Endothelial cell of umbilical vein (primary cell): Measurements from ENCODE around the gene NPTX2. TPM values are rescaled to one million over a fixed set of nuclear protein-coding genes. Genes with fewer than 3 reads are reported as not detected.

Experiments used
- BruUV-seq: library from RNA; stranded (reverse); fragments of 400-500 nt; replicated peaks from 2 replicates; lab custom pipeline; 2021; lab: Mats Ljungman, UMichigan
- CTCF ChIA-PET: fragments of 300-600, 350-600 bp; sonication (Branson Sonifier 250); formaldehyde crosslinking; loops from one replicate; lab custom pipeline; 2021; ENCODE audit warnings: antibody characterized with exemption, inconsistent platforms; lab: Charles Lee
- POLR2A ChIA-PET: fragments of 300-600, 350-600 bp; sonication (Branson Sonifier 250); formaldehyde crosslinking; loops from one replicate; lab custom pipeline; 2021; ENCODE audit warnings: antibody characterized with exemption, inconsistent platforms; lab: Charles Lee
- DNase-seq: peaks from one replicate; pipeline ENCODE4 v3.0.0-alpha.2; 2011; ENCODE audit warnings: low read depth, low spot score
- FAIRE-seq: peaks from 2 replicates; lab custom pipeline; 2011; peaks lifted over from hg19 to GRCh38; lab: Jason Lieb, UNC
- H2AFZ ChIP-seq: 2 replicates; pipeline ENCODE4 v1.6.0; 2012; ENCODE audit warnings: low read depth, low read length, control low read depth, inconsistent platforms
- H3K27ac ChIP-seq: 2 replicates; pipeline ENCODE4 v1.5.1; 2011; ENCODE audit warnings: low read depth, mild to moderate bottlenecking, control low read depth, low read length, moderate library complexity; ENCODE audit not compliant: insufficient read depth
- H3K27me3 ChIP-seq, 2 experiments: 2 replicates each; pipeline versions ENCODE4 v1.6.0 to v1.6.1; 2011; ENCODE audit warnings: low read length in 2 of 2, mixed read lengths in 1 of 2; ENCODE audit not compliant: control insufficient read depth in 2 of 2, insufficient read depth in 2 of 2
- H3K36me3 ChIP-seq, 2 experiments: 2 replicates in 1 of 2; 3 replicates in 1 of 2; pipeline ENCODE4 v1.5.1; 2011; ENCODE audit warnings: low read length in 2 of 2, mild to moderate bottlenecking in 1 of 2, moderate library complexity in 1 of 2; ENCODE audit not compliant: control insufficient read depth in 2 of 2, insufficient read depth in 2 of 2; ENCODE audit errors: extremely low read depth in 1 of 2
- H3K4me1 ChIP-seq: 3 replicates; pipeline ENCODE4 v1.5.1; 2011; ENCODE audit warnings: mild to moderate bottlenecking, low read length; ENCODE audit not compliant: control insufficient read depth, insufficient read depth; ENCODE audit errors: extremely low read depth
- H3K4me2 ChIP-seq: 2 replicates; pipeline ENCODE4 v1.6.1; 2011; ENCODE audit warnings: low read length, control low read depth, mixed read lengths; ENCODE audit not compliant: insufficient read depth
- H3K4me3 ChIP-seq, 3 experiments: fragments of 200-600 bp in 1 of 3; sonication (generic), shearing (Covaris generic) in 1 of 3; replicated peaks in 1 of 3; 2 replicates each; pipeline ENCODE4 v1.5.1; 2011 to 2016; ENCODE audit warnings: control low read depth in 3 of 3, low read length in 3 of 3, mild to moderate bottlenecking in 2 of 3, inconsistent platforms in 1 of 3, low read depth in 1 of 3, moderate library complexity in 1 of 3; ENCODE audit not compliant: insufficient read depth in 1 of 3
- H3K79me2 ChIP-seq: 2 replicates; pipeline ENCODE4 v1.6.0; 2012; ENCODE audit warnings: low read length, inconsistent platforms; ENCODE audit not compliant: control insufficient read depth, insufficient read depth
- H3K9ac ChIP-seq: replicated peaks from 2 replicates; pipeline ENCODE3; 2011; ENCODE audit warnings: low read length, control low read depth; ENCODE audit not compliant: insufficient read depth; ENCODE audit errors: extremely low read depth
- H3K9me1 ChIP-seq: replicated peaks from 3 replicates; pipeline ENCODE4 v1.6.0; 2011; ENCODE audit warnings: mild to moderate bottlenecking, low read length; ENCODE audit not compliant: control insufficient read depth, insufficient read depth; ENCODE audit errors: extremely low read depth
- H3K9me3 ChIP-seq: replicated peaks from 2 replicates; pipeline ENCODE4 v1.5.1; 2012; ENCODE audit warnings: low read length, inconsistent platforms; ENCODE audit not compliant: control insufficient read depth, insufficient read depth
- H4K20me1 ChIP-seq: replicated peaks from 2 replicates; pipeline ENCODE3; 2011; ENCODE audit warnings: mild to moderate bottlenecking, low read length; ENCODE audit not compliant: control insufficient read depth, insufficient read depth; ENCODE audit errors: extremely low read depth
- CTCF ChIP-seq, 2 donors: IDR thresholded peaks; 1 replicate in 1 of 2; 2 replicates in 1 of 2; pipeline ENCODE4 v1.5.1; 2011; ENCODE audit warnings: low read length in 2 of 2, mild to moderate bottlenecking in 2 of 2, moderate library complexity in 2 of 2, control low read depth in 1 of 2, inconsistent platforms in 1 of 2, low read depth in 1 of 2; ENCODE audit not compliant: insufficient read depth in 1 of 2; ENCODE audit errors: extremely low read depth in 1 of 2
- EZH2 ChIP-seq: IDR thresholded peaks from 2 replicates; pipeline ENCODE4 v1.6.1; 2012; ENCODE audit warnings: borderline replicate concordance, low read depth, mild to moderate bottlenecking, moderate library complexity, low read length, inconsistent platforms; ENCODE audit not compliant: severe bottlenecking
- FOS ChIP-seq: IDR thresholded peaks from 2 replicates; pipeline ENCODE4 v1.6.1; 2011; ENCODE audit warnings: mild to moderate bottlenecking, low read length, moderate library complexity, borderline replicate concordance; ENCODE audit not compliant: insufficient read depth
- GATA2 ChIP-seq: IDR thresholded peaks from 2 replicates; pipeline ENCODE4 v1.7.0; 2011; ENCODE audit warnings: low read depth, mild to moderate bottlenecking, moderate library complexity, mixed read lengths, low read length; ENCODE audit not compliant: insufficient read length, insufficient read depth
- JUN ChIP-seq: IDR thresholded peaks from 2 replicates; pipeline ENCODE4 v1.6.1; 2011; ENCODE audit warnings: borderline replicate concordance, low read depth; ENCODE audit not compliant: insufficient read length, insufficient read depth
- MAX ChIP-seq: IDR thresholded peaks from 2 replicates; pipeline ENCODE4 v1.6.1; 2011; ENCODE audit not compliant: insufficient read depth, insufficient read length
- MYC ChIP-seq: IDR thresholded peaks from one replicate; pipeline ENCODE4 v1.6.1; 2011; ENCODE audit warnings: mild to moderate bottlenecking, low read depth, low read length
- POLR2A ChIP-seq: IDR thresholded peaks from 2 replicates; pipeline ENCODE4 v1.6.1; 2012; ENCODE audit warnings: low read depth, mild to moderate bottlenecking, control low read depth, low read length
- POLR2AphosphoS5 ChIP-seq: IDR thresholded peaks from 2 replicates; pipeline ENCODE4 v1.6.1; 2012; ENCODE audit warnings: low read depth, mild to moderate bottlenecking, control low read depth, low read length, moderate library complexity; ENCODE audit not compliant: insufficient read depth
- dilution Hi-C: fragments of 300-500 bp; cut with MboI; formaldehyde crosslinking; loops from one replicate; pipeline ENCODE4 v1.15.0; 2019; ENCODE audit warnings: low sequenced_read_pairs; ENCODE audit not compliant: extremely low pct_ligation_motif_present
- intact Hi-C: fragments of 100-400 bp; cut with micrococcal nuclease; formaldehyde crosslinking; loops from one replicate; pipeline ENCODE4 v1.10.0; 2022
- polyA plus RNA-seq, 4 experiments: library from polyadenylated mRNA; depleted of rRNA in 3 of 4; stranded (reverse) in 3 of 4; unstranded in 1 of 4; fragments of >200 nt; gene quantifications; 2 replicates each; pipeline versions ENCODE4 v1.2.1 to v1.2.3, GENCODE V29; 2011 to 2012; ENCODE audit warnings: missing spikeins in 1 of 4
- total RNA-seq: library from RNA; stranded (reverse); gene quantifications from 2 replicates; pipeline ENCODE4 v1.2.3, GENCODE V29; 2021

The NPTX2 gene
- total and polyA plus RNA-seq, 2 donors (not counting 3 experiments of a cell fraction or from before 2014, with no cell fraction given) = 0.15 to 0.53 TPM

- no peaks in the 10 kb centered on the region for H3K9me1 ChIP-seq
- peaks cover 2% of the 10 kb centered on the region for H3K9me3 ChIP-seq
- intact Hi-C loops = no loop called here
- H3K4me1 ChIP-seq = no peaks in the 10 kb centered on the region
- H3K27me3 ChIP-seq = no peaks in the 10 kb centered on the region
- no peaks in the 10 kb centered on the region for H4K20me1 ChIP-seq
- H3K9ac ChIP-seq = no peak overlapping the region
- no peak overlapping the region for H3K27ac ChIP-seq
- BruUV-seq = no TSS peak
- H3K36me3 ChIP-seq = no peaks in the 10 kb centered on the region
- TF ChIP-seq MYC (no peak), FOS (no peak), JUN (no peak), EZH2 (no peak), GATA2 (no peak), POLR2A (no peak), CTCF (IDR thresholded peaks at IDR 0.05; ENCODE audit: extremely low read depth in 1 of 2, insufficient read depth in 1 of 2, low read depth in 1 of 2, low read length in 2 of 2) (no peak), POLR2AphosphoS5 (no peak), MAX (no peak)
- H3K4me2 ChIP-seq = no peak overlapping the region
- ChIA-PET CTCF (no interaction called here), POLR2A (no interaction called here)
- no peak for FAIRE-seq
- dilution Hi-C loops = no loop called here
- no peak for DNase-seq
- H3K4me3 ChIP-seq = no peak overlapping the region
- H2AFZ ChIP-seq = no peak overlapping the region
- H3K79me2 ChIP-seq = no peaks in the 10 kb centered on the region
Observed at GRCh38 chr7:98626460-98627412, 9.7 kb downstream of the NPTX2 start.
